KOPT-K1 (cell line): Measurements from ENCODE around the gene CRISP2.
"Not testable (repeated sequence)": the region's sequence is repeated elsewhere in the genome, so short reads cannot be mapped to it uniquely, and the experiment has no call there.

Experiments used
- H3K27ac ChIP-seq: fragments of 200-600 bp; sonication (generic); 2 replicates; pipeline ENCODE4 v1.5.1; 2016; ENCODE audit warnings: antibody characterized with exemption, mild to moderate bottlenecking, low read depth, low read length; ENCODE audit not compliant: poor library complexity, severe bottlenecking
- H3K36me3 ChIP-seq: fragments of 200-600 bp; sonication (generic); 2 replicates; pipeline ENCODE4 v1.5.1; 2017; ENCODE audit warnings: antibody characterized with exemption, mild to moderate bottlenecking, low read length, moderate library complexity; ENCODE audit not compliant: insufficient read depth
- H3K9me3 ChIP-seq: fragments of 200-600 bp; sonication (generic); 2 replicates; pipeline ENCODE4 v1.5.1; 2017; ENCODE audit warnings: antibody characterized with exemption, low read length, mild to moderate bottlenecking; ENCODE audit not compliant: insufficient read depth, poor library complexity, severe bottlenecking

Gene CRISP2

GRCh38 chr6:49668083-49668511, 45.2 kb downstream of the CRISP2 start:
- Histone ChIP-seq H3K27ac (no peak overlapping the region), H3K9me3 (no peaks in the 10 kb centered on the region), H3K36me3 (no peaks in the 10 kb centered on the region)

DNA sequence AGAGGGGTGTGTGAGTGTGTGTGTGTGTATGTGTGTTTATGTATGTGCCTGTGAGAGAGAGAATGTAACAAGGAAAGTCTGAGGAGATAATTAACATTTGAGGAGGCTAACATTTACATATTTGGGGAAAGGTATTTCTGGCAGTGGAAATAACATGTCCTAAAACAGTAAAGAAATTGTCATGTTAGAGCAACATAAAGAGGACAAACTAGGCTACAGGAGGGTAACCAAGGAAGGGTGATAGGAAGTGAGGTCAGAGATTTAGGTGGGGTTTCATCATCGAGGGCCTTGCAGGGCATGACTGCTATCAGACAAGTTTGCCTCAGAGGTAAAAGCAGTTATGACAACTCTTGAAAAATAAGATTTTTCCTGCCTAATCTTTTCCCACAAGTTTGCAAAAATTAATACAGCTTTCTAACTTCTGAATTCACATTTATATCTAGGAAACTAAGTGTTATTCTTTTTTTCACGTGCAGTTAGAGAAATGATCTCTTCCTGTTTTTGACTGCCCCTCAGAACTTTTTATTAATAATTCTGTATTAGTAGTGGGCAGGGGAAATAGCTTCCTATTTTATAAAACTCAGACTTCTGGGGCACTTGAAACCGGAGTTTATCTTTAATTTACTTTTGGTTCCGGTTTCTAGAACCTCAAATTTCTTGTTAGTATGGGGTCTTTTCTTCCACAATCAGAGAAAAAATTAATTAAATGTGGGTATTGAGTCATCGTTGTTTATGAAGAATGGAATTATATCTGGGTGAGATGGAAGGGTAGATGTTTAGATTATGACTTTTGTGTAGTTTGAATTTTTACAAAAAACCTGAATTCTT, 46.2 kb downstream of the CRISP2 start:
- H3K9me3 ChIP-seq: no peaks in the 10 kb centered on the region
- no peak overlapping the region for H3K27ac ChIP-seq
- no peaks in the 10 kb centered on the region for H3K36me3 ChIP-seq

DNA sequence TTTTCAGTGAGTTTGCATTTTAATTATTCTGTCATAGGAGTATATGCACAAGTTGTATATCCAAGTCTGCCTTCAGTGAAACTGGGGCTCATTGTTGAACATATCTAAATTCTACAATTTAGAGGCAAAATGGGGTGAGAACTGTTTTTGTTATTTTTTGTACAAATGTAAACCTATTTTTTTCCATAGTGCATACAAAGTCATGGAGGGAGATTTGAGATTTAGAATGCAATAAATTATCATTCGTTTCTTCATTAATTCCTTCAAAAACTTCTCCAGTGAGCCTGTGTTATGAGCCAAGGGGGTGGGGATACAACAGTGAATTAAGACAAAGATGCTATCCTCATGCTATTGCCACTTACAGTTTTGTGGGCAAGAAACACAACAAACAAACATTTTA, 46.9 kb downstream of the CRISP2 start:
- H3K9me3 ChIP-seq: no peaks in the 10 kb centered on the region
- no peaks in the 10 kb centered on the region for H3K36me3 ChIP-seq
- no peak overlapping the region for H3K27ac ChIP-seq

DNA sequence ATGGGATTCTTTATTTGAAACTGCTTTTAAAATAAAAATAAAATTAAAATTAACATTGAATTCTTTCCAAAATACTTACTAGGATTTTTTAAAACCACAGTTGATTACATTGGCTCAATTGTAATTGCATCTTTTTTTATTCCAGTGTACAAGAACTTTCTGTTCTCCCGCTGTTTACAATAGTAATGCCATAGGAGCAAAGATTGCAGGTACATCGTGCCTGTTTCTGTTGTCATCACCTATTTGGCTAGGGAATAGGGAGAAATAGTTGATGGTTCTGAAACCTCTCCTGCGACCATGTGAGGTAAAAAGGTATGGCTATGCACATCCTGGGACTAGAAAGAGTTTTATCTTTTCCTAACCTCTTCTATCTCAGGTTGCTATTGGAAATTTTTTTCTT, 48.5 kb downstream of the CRISP2 start:
- Histone ChIP-seq H3K9me3 (no peaks in the 10 kb centered on the region), H3K27ac (no peak overlapping the region), H3K36me3 (no peaks in the 10 kb centered on the region)

GRCh38 chr6:49664054-49664453, 49.3 kb downstream of the CRISP2 start:
- H3K36me3 ChIP-seq, H3K9me3 ChIP-seq: not testable (repeated sequence)

GRCh38 chr6:49662892-49663261, 50.5 kb downstream of the CRISP2 start:
- no peak overlapping the region for H3K27ac ChIP-seq

More at GRCh38 chr6:49664054-49664453, 49.3 kb downstream of the CRISP2 start:
- H3K27ac ChIP-seq: not testable (repeated sequence)

GRCh38 chr6:49662231-49662891, 51.0 kb downstream of the CRISP2 start:
- Histone ChIP-seq H3K27ac (no peak overlapping the region), H3K9me3 (no peaks in the 10 kb centered on the region), H3K36me3 (no peaks in the 10 kb centered on the region)

More at GRCh38 chr6:49662892-49663261, 50.5 kb downstream of the CRISP2 start:
- H3K9me3 ChIP-seq: no peaks in the 10 kb centered on the region
- H3K36me3 ChIP-seq: no peaks in the 10 kb centered on the region

GRCh38 chr6:49653942-49654341, 59.4 kb downstream of the CRISP2 start:
- Histone ChIP-seq H3K27ac (no peak overlapping the region), H3K9me3 (no peaks in the 10 kb centered on the region), H3K36me3 (no peaks in the 10 kb centered on the region)

DNA sequence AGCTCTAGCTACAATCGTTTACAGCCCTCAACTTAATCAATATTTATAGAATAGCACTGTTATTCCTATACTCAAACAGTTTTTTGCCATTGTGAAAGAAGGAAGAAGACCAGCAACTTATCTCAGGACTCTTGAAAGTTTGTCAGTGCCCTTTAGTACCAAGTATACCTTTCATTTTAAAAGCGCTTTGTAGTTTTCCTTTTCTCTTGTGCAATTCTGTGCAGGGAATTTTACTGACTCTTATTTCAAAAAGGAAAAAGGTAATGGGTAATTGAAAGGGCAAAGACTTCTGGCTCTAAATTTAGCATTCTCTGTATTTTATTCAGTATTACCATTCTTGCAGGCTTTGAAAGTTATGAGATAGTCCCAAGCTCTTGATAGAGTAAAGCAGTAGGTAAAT, 59.9 kb downstream of the CRISP2 start:
- no peaks in the 10 kb centered on the region for H3K9me3 ChIP-seq
- H3K27ac ChIP-seq: no peak overlapping the region
- no peaks in the 10 kb centered on the region for H3K36me3 ChIP-seq

GRCh38 chr6:49651239-49651638, 62.1 kb downstream of the CRISP2 start:
- Histone ChIP-seq H3K36me3 (no peaks in the 10 kb centered on the region), H3K9me3 (no peaks in the 10 kb centered on the region), H3K27ac (no peak overlapping the region)

- Histone ChIP-seq H3K27ac (no peak overlapping the region), H3K36me3 (no peaks in the 10 kb centered on the region), H3K9me3 (no peaks in the 10 kb centered on the region)
Measured at GRCh38 chr6:49649988-49650387, 63.4 kb downstream of the CRISP2 start.

GRCh38 chr6:49648036-49648435, 65.3 kb downstream of the CRISP2 start:
- no peaks in the 10 kb centered on the region for H3K9me3 ChIP-seq
- H3K36me3 ChIP-seq: no peaks in the 10 kb centered on the region
- no peak overlapping the region for H3K27ac ChIP-seq

- Histone ChIP-seq H3K9me3 (no peaks in the 10 kb centered on the region), H3K27ac (no peak overlapping the region), H3K36me3 (no peaks in the 10 kb centered on the region)
Measured at GRCh38 chr6:49647476-49647875, 65.9 kb downstream of the CRISP2 start.

- Histone ChIP-seq H3K27ac (no peak overlapping the region), H3K9me3 (no peaks in the 10 kb centered on the region)
Measured at GRCh38 chr6:49646942-49647341, 66.4 kb downstream of the CRISP2 start.

GRCh38 chr6:49646130-49646824, 67.1 kb downstream of the CRISP2 start:
- Histone ChIP-seq H3K9me3 (no peaks in the 10 kb centered on the region), H3K36me3 (no peaks in the 10 kb centered on the region), H3K27ac (no peak overlapping the region)

More at GRCh38 chr6:49646942-49647341, 66.4 kb downstream of the CRISP2 start:
- H3K36me3 ChIP-seq: no peaks in the 10 kb centered on the region
